Activated CD4-positive, CD25-positive, alpha-beta regulatory T cell treated with anti-CD3 and anti-CD28 coated beads, Interleukin-2, amount 50 U/mL, for 72 hours (primary cell): ENCODE data around the gene PRRT3.
"Not testable (repeated sequence)": the region's sequence is repeated elsewhere in the genome, so short reads cannot be mapped to it uniquely, and the experiment has no call there.

ENCODE experiments used
- DNase-seq: peaks from one replicate; pipeline ENCODE4 v3.0.0; 2021

The PRRT3 gene

GRCh38 chr3:9947025-9947995, 4.9 kb downstream of the PRRT3 start:
- no peak for DNase-seq

GRCh38 chr3:9946112-9947024, 5.8 kb downstream of the PRRT3 start:
- DNase-seq = peak; percentile 76

- DNase-seq = no peak
These were observed 6.8 kb downstream of the PRRT3 start for GRCh38 chr3:9945358-9945757.

GRCh38 chr3:9944271-9944670, 7.9 kb downstream of the PRRT3 start:
- no peak for DNase-seq

GRCh38 chr3:9942934-9943690, 9.1 kb downstream of the PRRT3 start:
- DNase-seq = no peak

GRCh38 chr3:9942164-9942563, 10.0 kb downstream of the PRRT3 start:
- DNase-seq = no peak

GRCh38 chr3:9940746-9941145, 11.5 kb downstream of the PRRT3 start:
- DNase-seq = no peak

- not testable (repeated sequence) for DNase-seq
These were observed 12.3 kb downstream of the PRRT3 start for GRCh38 chr3:9939906-9940305.

- no peak for DNase-seq
These were observed 13.2 kb downstream of the PRRT3 start for GRCh38 chr3:9938966-9939365.

GRCh38 chr3:9937486-9938238, 14.5 kb downstream of the PRRT3 start:
- DNase-seq = no peak

GRCh38 chr3:9935966-9936510, 16.2 kb downstream of the PRRT3 start:
- no peak for DNase-seq

GRCh38 chr3:9934993-9935392, 17.2 kb downstream of the PRRT3 start:
- no peak for DNase-seq

GRCh38 chr3:9934235-9934621, 18.0 kb downstream of the PRRT3 start:
- DNase-seq = no peak

GRCh38 chr3:9933561-9934234, 18.5 kb downstream of the PRRT3 start, which contains the start of gene CRELD1:
CRELD1 (plus strand) TSS chr3:9933834; CDS start chr3:9934439, 605 bp downstream.
- DNase-seq = peak; percentile 97

GRCh38 chr3:9932843-9933560, 19.2 kb downstream of the PRRT3 start:
- DNase-seq = peak; percentile 82

GRCh38 chr3:9932535-9932842, 19.7 kb downstream of the PRRT3 start:
- DNase-seq = no peak

- DNase-seq = no peak
These were observed 21.3 kb downstream of the PRRT3 start for GRCh38 chr3:9930804-9931418.

- DNase-seq = no peak
These were observed 24.1 kb downstream of the PRRT3 start for GRCh38 chr3:9928158-9928557.

- no peak for DNase-seq
These were observed 33.8 kb downstream of the PRRT3 start for GRCh38 chr3:9918261-9919038.
